GM19397 (cell line): ENCODE results near the gene COL26A1.
"Not testable (repeated sequence)": the region's sequence is repeated elsewhere in the genome, so short reads cannot be mapped to it uniquely, and the experiment has no call there.

Experiments
- ATAC-seq: cut with Tn5 transposase; IDR thresholded peaks from one replicate; pipeline ENCODE4 v1.9.1; 2021; ENCODE audit warnings: mild to moderate bottlenecking, moderate library complexity; ENCODE audit not compliant: unreplicated experiment

Gene COL26A1

DNA sequence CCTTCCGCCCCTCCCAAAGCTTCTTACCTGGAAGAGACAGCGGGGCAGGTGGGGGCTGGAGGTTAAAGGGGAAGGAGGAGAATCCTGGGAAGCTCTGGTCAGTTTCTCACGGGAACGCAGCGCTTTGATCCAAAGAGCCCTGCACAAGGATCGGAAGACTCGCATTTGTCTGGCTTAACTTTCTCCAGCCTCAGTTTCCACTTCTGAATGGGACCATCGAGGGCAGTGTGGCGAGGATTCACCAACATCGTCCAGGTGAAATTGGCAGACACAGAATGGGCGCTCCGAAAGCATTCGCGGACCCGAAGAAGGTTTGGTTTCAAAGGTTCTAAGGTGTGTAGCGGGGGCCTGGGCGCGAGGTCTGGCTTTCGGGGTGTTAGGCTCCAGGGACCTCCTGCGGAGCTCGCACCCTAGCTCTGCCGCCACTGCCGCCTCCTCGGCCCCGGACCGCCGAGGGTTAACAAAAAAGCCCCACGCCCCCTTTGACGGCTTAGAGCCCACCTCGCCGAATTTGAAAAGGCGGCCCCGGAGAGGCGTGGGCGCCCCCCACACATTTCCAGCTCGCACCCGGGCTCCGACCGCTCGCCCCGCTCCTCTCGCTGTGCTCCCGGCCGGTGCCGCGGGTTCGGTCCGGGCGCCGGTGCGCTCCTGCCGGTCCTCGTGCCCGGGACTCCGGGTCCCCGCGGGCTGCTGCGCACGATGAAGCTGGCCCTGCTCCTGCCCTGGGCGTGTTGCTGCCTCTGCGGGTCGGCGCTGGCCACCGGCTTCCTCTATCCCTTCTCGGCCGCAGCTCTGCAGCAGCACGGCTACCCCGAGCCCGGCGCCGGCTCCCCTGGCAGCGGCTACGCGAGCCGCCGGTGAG lies at the start of gene COL26A1:
TSS of gene COL26A1 (plus strand) at position 542 of the 862 bp plus-strand sequence. CDS start at position 700, 158 bp downstream.
- ATAC-seq: no peak

GRCh38 chr7:101315336-101315735 lies 47.3 kb upstream of the COL26A1 start:
- no peak for ATAC-seq

- ATAC-seq: no peak
Measured at GRCh38 chr7:101319401-101319800, 43.3 kb upstream of the COL26A1 start.

DNA sequence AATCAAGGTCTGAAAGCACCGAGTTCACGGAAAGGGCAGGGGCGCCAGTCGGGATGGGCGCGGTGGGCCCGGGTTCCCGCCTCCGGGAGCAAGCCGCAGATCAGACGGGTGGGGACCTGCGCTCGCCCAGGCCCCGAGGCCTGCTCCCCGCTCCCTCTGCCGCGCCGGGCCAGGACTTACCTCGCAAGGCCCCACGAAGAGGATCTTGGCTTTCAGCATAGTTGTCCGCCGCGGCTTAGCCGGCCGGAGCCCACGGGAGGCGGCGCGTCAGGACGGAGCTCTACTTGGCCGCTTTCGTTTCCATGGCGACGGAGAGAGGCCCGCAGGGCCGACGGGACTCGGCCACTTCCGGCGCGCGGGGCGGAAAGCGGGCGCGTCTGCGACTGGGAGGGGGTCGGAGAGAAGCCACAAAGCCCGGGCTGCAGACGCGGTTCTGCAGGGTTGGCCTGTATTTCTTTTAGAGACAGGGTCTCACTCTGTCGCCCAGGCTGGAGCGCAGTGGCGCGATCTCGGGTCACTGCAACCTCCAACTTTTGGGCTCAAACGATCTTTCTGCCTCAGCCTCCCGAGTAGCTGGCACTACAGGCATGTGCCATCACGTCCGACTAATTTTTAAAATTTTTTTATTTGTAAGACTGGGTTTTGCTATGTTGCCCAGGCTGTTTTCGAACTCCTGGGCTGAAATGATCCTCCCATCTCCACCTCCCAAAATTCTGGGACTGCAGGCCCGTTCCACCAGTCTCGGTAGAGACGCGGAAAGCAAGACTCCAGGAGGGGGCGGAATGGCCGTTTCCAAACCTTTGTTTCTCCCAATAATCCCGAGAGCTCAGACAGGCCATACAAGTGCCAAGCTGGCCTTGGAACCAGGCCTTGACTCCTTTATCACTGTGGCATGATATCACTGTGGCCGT lies 40.9 kb upstream of the COL26A1 start, which contains the start of gene IFT22:
TSS of gene IFT22 (minus strand) at position 322 of the 911 bp plus-strand sequence. CDS start at position 219, 103 bp downstream.
- ATAC-seq: peak; percentile 95

GRCh38 chr7:101328159-101328558 lies 34.5 kb upstream of the COL26A1 start:
- no peak for ATAC-seq

- ATAC-seq: no peak
Measured at GRCh38 chr7:101330011-101330484, 32.6 kb upstream of the COL26A1 start.

- ATAC-seq: no peak
Measured at GRCh38 chr7:101332026-101332425, 30.6 kb upstream of the COL26A1 start.

DNA sequence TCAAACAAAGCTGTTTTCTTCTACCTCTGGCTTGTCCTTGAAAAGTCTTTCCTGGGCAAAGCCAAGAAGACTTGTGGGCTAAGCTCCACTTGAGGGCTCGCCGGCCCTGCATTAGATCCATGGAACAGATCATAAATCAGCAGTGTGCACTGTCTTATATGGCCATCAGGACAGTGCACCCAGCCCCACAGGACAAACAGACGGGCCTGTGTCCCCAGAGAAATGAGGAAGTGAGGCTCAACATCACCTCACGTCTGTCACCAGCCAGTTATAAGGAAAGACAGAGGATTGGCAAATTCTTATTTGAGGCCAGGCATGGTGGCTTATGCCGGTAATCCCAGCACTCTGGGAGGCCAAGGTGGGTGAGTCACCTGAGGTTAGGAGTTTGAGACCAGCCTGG lies 28.8 kb upstream of the COL26A1 start:
- no peak for ATAC-seq

DNA sequence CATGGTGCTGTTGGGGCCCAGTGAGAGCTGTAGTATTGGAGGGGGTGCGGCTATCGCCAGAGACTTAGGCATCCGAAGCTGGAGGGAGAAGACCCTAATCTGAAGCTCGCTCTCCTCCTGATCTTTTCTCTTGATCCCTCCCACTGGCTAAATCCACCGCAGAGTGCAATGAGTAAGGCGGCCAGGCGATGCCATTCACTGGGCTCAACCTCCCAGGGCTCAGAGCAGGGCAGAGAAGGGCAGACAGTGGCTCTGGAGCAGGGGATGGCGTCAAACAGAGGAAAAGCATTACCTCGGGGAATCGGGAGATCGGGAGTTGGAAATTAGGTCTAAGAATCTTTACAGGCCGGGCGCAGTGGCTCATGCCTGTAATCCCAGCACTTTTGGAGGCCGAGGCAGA lies 22.3 kb upstream of the COL26A1 start:
- no peak for ATAC-seq

DNA sequence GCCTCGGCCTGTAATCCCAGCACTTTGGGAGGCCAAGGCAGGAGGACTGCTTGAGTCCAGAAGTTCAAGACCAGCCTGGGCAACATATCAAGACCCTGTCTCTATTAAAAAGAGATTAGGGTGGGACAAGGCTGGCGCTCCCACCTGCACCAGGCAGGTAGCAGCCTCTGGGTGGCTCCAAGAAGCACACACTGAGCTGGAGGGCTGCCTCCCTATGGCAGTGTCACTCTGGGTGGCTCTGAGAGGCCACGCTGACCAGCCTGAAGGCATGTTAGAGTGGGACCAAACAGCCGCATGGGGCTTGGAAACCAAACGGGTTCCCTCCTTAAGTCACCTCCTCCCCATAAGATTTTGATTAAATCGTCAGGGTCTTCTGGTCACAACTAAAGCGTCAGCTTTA lies 19.8 kb upstream of the COL26A1 start:
- no peak for ATAC-seq

DNA sequence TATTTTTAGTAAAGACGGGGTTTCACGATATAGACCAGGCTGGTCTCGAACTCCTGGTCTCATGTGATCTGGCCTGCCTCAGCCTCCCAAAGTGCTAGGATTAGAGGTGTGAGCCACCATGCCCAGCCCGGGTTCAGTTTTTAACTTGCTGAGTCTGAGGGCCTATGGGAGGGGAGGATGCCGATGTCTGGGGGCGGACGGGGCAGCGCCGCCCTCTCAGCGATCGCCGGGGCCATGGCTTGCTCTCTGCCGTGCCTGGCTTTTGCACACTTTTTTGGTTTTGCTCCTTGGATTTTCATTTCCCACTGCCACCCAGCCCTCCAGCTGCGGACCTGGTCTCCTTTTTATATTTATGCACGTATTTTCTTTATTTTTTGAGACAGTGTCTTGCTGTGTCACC lies 15.2 kb upstream of the COL26A1 start:
- ATAC-seq: no peak

GRCh38 chr7:101348456-101349067 lies 14.1 kb upstream of the COL26A1 start:
- ATAC-seq: not testable (repeated sequence)

DNA sequence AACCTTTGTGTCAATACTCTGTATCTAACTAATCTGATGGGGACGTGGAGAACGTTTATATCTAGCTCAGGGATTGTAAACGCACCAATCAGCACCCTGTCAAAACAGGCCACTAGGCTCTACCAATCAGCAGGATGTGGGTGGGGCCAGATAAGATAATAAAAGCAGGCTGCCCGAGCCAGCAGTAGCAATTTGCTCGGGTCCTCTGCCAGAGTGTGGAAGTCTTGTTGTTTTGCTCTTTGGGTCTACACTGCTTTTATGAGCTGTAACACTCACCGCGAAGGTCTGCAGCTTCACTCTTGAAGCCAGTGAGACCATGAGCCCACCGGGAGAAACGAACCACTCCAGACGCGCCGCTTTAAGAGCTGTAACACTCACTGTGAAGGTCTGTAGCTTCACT lies 13.4 kb upstream of the COL26A1 start:
- not testable (repeated sequence) for ATAC-seq

- no peak for ATAC-seq
Measured at GRCh38 chr7:101352920-101353308, 9.8 kb upstream of the COL26A1 start.

GRCh38 chr7:101357433-101357832 lies 5.2 kb upstream of the COL26A1 start:
- ATAC-seq: no peak

DNA sequence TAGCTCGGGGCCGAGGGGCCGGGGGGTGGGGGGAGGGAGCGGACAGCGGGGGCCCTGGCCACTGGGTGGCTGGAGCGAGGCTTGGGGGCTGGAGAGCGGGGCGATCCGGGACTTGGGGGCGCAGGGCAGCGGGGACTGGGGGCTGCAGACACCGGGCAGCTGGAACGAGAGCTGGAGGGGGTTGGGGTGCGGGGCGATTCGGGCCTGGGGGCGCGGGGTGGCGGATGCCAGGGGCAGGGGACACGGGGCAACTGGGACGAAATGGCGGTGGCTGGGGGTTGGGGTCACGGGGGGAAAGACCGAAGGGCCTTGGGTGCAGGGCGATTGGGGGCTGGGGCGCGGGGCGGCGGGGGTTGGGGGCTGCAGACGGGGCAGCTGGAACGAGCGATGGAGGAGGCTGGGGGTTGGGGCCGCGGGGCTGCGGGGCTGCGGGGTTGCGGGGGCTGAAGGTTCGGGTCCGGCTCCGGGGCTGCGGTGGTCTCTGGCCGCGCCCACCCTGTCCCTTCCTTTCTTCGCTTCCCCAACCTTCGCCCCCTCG lies 590 bp downstream of the COL26A1 start:
- no peak for ATAC-seq

DNA sequence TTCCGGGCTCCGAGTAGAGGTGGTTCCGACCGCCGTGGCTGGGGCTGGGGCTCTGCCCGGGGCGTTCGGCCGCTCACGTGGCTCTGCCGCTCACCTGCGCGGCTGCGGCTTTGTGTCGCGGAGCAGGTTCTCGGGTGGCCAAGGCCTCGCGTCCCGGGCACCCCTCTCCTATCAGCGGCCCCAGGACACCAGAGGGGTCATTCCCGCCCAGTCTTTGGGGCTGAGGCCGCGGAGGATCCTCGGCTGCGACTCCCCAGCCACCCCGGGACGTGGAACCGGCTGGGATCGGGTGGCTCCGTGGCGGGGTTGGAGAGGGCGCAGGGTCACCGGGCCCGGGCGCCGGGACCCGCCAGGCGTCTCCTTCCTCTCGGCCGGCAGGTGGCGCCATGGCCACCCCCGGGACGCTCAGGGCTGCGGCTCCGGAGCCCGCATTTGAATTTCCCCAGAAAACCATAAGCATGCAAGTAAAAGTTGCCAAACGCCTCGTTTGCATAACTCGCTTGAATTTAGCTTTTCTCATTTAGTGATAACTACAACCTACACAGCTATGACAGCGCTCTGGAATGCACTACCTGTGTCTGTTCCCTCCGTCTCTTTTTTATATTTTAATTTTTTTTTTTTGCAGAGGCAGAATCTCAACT lies 1.2 kb downstream of the COL26A1 start:
- ATAC-seq: peak; percentile 74

GRCh38 chr7:101365956-101366355 lies 3.3 kb downstream of the COL26A1 start:
- ATAC-seq: no peak

GRCh38 chr7:101367676-101368075 lies 5.0 kb downstream of the COL26A1 start:
- no peak for ATAC-seq
